Measurements from ENCODE around the gene PCNT. TPM values are rescaled to one million over a fixed set of nuclear protein-coding genes. Genes with fewer than 3 reads are reported as not detected.
A peak's percentile ranks its signal among the peaks of the same experiment; 100 is the strongest.

PCNT gene
- total and polyA plus RNA-seq, 9 of the 15 experiments (the other 6 are each of a cell fraction or from before 2014, with no cell fraction given), result 9.1 to 53.5 (median 31.3) TPM

DNA sequence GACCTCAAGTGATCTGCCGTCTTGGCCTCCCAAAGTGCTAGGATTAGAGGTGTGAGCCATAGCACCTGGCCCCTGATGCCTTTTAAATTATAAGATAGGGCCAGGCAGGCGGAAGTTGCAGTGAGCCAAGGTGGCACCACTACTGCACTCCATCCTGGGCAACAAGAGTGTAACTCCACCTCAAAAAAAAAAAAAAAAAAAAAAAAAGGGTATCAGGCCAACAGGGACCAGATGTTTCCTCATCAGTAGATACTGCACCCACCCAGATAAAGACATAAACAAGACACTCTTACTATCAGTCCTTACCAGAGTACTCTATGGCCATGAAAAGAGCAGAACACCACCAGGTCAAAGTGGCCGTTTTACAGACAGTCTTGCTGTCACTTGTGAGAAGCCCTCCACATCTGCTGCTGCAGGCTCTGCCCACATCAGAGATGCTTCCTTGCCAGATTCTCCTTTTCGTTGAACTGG is 3.6 kb upstream of the PCNT start (continued):
- TF ChIP-seq KLF6 (CRISPR knock-in tag; IDR thresholded peaks at IDR 0.05; ENCODE audit: borderline replicate concordance) (no peak), SAFB (IDR thresholded peaks at IDR 0.05; ENCODE audit: borderline replicate concordance, low read depth, low read length) (no peak), BMI1 (IDR thresholded peaks at IDR 0.05; ENCODE audit: low read length) (no peak), MECOM (CRISPR knock-in tag; IDR thresholded peaks at IDR 0.05) (peak; percentile 80; the same call in 1 of the 2 replicates), ILF3 (IDR thresholded peaks at IDR 0.05; ENCODE audit: borderline replicate concordance) (no peak), RBM34 (IDR thresholded peaks at IDR 0.05; ENCODE audit: borderline replicate concordance, insufficient read depth, low read length) (no peak), ZNF431 (CRISPR knock-in tag; IDR thresholded peaks at IDR 0.05) (no peak), U2AF1 (optimal IDR thresholded peaks at IDR 0.05; ENCODE audit: low read depth, low read length) (no peak), IFI16 (CRISPR knock-in tag; IDR thresholded peaks at IDR 0.05) (0 out of 2 replicates have a peak, but pooled peaks have one; percentile 18), BCL6 (CRISPR knock-in tag; IDR thresholded peaks at IDR 0.05) (no peak), ZNF507 (tag; conservative IDR thresholded peaks at IDR 0.05) (no peak), TAL1 (IDR thresholded peaks at IDR 0.05) (peak; percentile 100), SRSF1 (IDR thresholded peaks at IDR 0.05; ENCODE audit: low read depth, low read length) (no peak), JUNB (CRISPR knock-in tag; conservative IDR thresholded peaks at IDR 0.05) (no peak), GABPB1 (CRISPR knock-in tag; IDR thresholded peaks at IDR 0.05) (no peak), ZFX (CRISPR knock-in tag; IDR thresholded peaks at IDR 0.05) (no peak), TEAD1 (CRISPR knock-in tag; IDR thresholded peaks at IDR 0.05) (peak in 1 of 2 experiments; percentile 44; a peak in 1 of 4 replicates), MAZ (CRISPR knock-in tag; conservative IDR thresholded peaks at IDR 0.05 in 1 of 2, IDR thresholded peaks at IDR 0.05 in 1 of 2) (peak in 1 of 2 experiments; percentile 58; a peak in 1 of 4 replicates)
- TF ChIP-seq, protein P1, sequence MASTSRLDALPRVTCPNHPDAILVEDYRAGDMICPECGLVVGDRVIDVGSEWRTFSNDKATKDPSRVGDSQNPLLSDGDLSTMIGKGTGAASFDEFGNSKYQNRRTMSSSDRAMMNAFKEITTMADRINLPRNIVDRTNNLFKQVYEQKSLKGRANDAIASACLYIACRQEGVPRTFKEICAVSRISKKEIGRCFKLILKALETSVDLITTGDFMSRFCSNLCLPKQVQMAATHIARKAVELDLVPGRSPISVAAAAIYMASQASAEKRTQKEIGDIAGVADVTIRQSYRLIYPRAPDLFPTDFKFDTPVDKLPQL (IDR thresholded peaks at IDR 0.05; ENCODE audit: extremely low read depth, insufficient read length), result no peak
- TF ChIP-seq, protein P2, sequence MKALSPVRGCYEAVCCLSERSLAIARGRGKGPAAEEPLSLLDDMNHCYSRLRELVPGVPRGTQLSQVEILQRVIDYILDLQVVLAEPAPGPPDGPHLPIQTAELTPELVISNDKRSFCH (CRISPR knock-in tag; IDR thresholded peaks at IDR 0.05), result no peak
- TF ChIP-seq, protein P2 (tag; IDR thresholded peaks at IDR 0.05), result peak; percentile 94
- TF ChIP-seq, protein P3, sequence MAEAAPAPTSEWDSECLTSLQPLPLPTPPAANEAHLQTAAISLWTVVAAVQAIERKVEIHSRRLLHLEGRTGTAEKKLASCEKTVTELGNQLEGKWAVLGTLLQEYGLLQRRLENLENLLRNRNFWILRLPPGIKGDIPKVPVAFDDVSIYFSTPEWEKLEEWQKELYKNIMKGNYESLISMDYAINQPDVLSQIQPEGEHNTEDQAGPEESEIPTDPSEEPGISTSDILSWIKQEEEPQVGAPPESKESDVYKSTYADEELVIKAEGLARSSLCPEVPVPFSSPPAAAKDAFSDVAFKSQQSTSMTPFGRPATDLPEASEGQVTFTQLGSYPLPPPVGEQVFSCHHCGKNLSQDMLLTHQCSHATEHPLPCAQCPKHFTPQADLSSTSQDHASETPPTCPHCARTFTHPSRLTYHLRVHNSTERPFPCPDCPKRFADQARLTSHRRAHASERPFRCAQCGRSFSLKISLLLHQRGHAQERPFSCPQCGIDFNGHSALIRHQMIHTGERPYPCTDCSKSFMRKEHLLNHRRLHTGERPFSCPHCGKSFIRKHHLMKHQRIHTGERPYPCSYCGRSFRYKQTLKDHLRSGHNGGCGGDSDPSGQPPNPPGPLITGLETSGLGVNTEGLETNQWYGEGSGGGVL (CRISPR knock-in tag; IDR thresholded peaks at IDR 0.05), result no peak
- TF ChIP-seq, protein P4, sequence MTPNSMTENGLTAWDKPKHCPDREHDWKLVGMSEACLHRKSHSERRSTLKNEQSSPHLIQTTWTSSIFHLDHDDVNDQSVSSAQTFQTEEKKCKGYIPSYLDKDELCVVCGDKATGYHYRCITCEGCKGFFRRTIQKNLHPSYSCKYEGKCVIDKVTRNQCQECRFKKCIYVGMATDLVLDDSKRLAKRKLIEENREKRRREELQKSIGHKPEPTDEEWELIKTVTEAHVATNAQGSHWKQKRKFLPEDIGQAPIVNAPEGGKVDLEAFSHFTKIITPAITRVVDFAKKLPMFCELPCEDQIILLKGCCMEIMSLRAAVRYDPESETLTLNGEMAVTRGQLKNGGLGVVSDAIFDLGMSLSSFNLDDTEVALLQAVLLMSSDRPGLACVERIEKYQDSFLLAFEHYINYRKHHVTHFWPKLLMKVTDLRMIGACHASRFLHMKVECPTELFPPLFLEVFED (CRISPR knock-in tag; conservative IDR thresholded peaks at IDR 0.05), result 0 out of 2 replicates have a peak, but pooled peaks have one; percentile 52
- TF ChIP-seq, protein P5, sequence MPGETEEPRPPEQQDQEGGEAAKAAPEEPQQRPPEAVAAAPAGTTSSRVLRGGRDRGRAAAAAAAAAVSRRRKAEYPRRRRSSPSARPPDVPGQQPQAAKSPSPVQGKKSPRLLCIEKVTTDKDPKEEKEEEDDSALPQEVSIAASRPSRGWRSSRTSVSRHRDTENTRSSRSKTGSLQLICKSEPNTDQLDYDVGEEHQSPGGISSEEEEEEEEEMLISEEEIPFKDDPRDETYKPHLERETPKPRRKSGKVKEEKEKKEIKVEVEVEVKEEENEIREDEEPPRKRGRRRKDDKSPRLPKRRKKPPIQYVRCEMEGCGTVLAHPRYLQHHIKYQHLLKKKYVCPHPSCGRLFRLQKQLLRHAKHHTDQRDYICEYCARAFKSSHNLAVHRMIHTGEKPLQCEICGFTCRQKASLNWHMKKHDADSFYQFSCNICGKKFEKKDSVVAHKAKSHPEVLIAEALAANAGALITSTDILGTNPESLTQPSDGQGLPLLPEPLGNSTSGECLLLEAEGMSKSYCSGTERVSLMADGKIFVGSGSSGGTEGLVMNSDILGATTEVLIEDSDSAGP (CRISPR knock-in tag; IDR thresholded peaks at IDR 0.05), result no peak
